ENCODE data around the gene TMEM247. TPM values are rescaled to one million over a fixed set of nuclear protein-coding genes. Genes with fewer than 3 reads are reported as not detected.

TMEM247 gene
- total and polyA plus RNA-seq, 12 donors = not detected

- H3K4me3 ChIP-seq = no peak overlapping the region
- no peaks in the 10 kb centered on the region for H3K9me3 ChIP-seq (replicated peaks in 1 of 3)
- H3K27ac ChIP-seq = no peak overlapping the region
- intact Hi-C loops (cut with DNase I) = no loop called here
- DNase-seq = no peak
- no peaks in the 10 kb centered on the region for H3K36me3 ChIP-seq (replicated peaks in 1 of 2)
- no peaks in the 10 kb centered on the region for H3K4me1 ChIP-seq (replicated peaks in 1 of 2)
- WGBS, 4 donors = 68 to 81% (median 73%) methylated on average over 5 of the region's 5 CpGs
- no peaks in the 10 kb centered on the region for H3K27me3 ChIP-seq
- TF ChIP-seq CTCF (IDR thresholded peaks at IDR 0.05) (no peak), POLR2A (IDR thresholded peaks at IDR 0.05) (no peak)
Measured at GRCh38 chr2:46431481-46432235, 47.7 kb upstream of the TMEM247 start.

GRCh38 chr2:46434851-46435273, 44.5 kb upstream of the TMEM247 start:
- no peak for TF ChIP-seq CTCF (IDR thresholded peaks at IDR 0.05)
- TF ChIP-seq POLR2A (IDR thresholded peaks at IDR 0.05) = no peak
- no peak overlapping the region for H3K4me3 ChIP-seq
- no peaks in the 10 kb centered on the region for H3K36me3 ChIP-seq (replicated peaks in 1 of 2)
- no peaks in the 10 kb centered on the region for H3K9me3 ChIP-seq (replicated peaks in 1 of 3)
- H3K27me3 ChIP-seq = no peaks in the 10 kb centered on the region
- intact Hi-C loops (cut with DNase I) = no loop called here
- no peak overlapping the region for H3K27ac ChIP-seq
- no peak for DNase-seq
- no peaks in the 10 kb centered on the region for H3K4me1 ChIP-seq (replicated peaks in 1 of 2)
- WGBS, 4 donors = 65 to 77% (median 72%) methylated on average over 3 of the region's 3 CpGs

- TF ChIP-seq POLR2A (IDR thresholded peaks at IDR 0.05) (no peak), CTCF (IDR thresholded peaks at IDR 0.05) (no peak)
- no peaks in the 10 kb centered on the region for H3K36me3 ChIP-seq (replicated peaks in 1 of 2)
- no peak overlapping the region for H3K4me3 ChIP-seq
- no peak overlapping the region for H3K27ac ChIP-seq
- DNase-seq = no peak
- no peaks in the 10 kb centered on the region for H3K4me1 ChIP-seq (replicated peaks in 1 of 2)
- no peaks in the 10 kb centered on the region for H3K27me3 ChIP-seq
- intact Hi-C loops (cut with DNase I) = no loop called here
- H3K9me3 ChIP-seq (replicated peaks in 1 of 3) = no peaks in the 10 kb centered on the region
Measured at GRCh38 chr2:46435353-46435752, 44.0 kb upstream of the TMEM247 start.

GRCh38 chr2:46435796-46436360, 43.5 kb upstream of the TMEM247 start:
- no peak overlapping the region for H3K4me3 ChIP-seq
- no peak overlapping the region for H3K27ac ChIP-seq
- intact Hi-C loops (cut with DNase I) = no loop called here
- no peak for DNase-seq
- TF ChIP-seq CTCF (IDR thresholded peaks at IDR 0.05) (no peak), POLR2A (IDR thresholded peaks at IDR 0.05) (no peak)
- 56 to 69% (median 63%) methylated on average over 4 of the region's 4 CpGs for WGBS, 4 donors
- H3K36me3 ChIP-seq (replicated peaks in 1 of 2) = no peaks in the 10 kb centered on the region
- H3K9me3 ChIP-seq (replicated peaks in 1 of 3) = no peaks in the 10 kb centered on the region
- no peaks in the 10 kb centered on the region for H3K4me1 ChIP-seq (replicated peaks in 1 of 2)
- no peaks in the 10 kb centered on the region for H3K27me3 ChIP-seq

Measured in adrenal gland (tissue), 12 donors.